ENCODE measurements around the gene CCDC28B. TPM values are rescaled to one million over a fixed set of nuclear protein-coding genes. Genes with fewer than 3 reads are reported as not detected.

CCDC28B gene
- polyA plus RNA-seq, 1 of the 3 experiments (the other 2 are of a cell fraction), result 26.3 TPM

DNA sequence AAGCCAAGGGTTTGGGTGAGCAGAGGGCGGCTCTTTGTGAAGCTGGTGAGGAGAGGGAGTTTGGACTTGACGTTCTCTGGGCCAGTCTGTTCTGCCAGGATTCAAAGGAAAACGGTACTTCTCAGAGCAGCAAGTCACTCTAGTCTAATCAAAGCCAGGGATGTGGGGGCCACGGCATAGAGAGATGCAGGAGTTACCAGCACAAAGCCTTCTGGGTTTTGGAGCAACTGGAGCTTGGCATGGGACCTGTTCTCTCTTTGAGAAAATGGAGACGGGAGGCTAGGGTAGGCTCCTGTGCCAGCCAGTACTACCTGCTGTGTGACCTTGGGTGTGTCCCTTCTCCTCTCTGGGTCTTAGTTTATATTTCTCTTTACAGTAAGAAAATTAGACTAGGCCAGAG lies 18.8 kb upstream of the CCDC28B start (continued):
- TF ChIP-seq, protein P1, sequence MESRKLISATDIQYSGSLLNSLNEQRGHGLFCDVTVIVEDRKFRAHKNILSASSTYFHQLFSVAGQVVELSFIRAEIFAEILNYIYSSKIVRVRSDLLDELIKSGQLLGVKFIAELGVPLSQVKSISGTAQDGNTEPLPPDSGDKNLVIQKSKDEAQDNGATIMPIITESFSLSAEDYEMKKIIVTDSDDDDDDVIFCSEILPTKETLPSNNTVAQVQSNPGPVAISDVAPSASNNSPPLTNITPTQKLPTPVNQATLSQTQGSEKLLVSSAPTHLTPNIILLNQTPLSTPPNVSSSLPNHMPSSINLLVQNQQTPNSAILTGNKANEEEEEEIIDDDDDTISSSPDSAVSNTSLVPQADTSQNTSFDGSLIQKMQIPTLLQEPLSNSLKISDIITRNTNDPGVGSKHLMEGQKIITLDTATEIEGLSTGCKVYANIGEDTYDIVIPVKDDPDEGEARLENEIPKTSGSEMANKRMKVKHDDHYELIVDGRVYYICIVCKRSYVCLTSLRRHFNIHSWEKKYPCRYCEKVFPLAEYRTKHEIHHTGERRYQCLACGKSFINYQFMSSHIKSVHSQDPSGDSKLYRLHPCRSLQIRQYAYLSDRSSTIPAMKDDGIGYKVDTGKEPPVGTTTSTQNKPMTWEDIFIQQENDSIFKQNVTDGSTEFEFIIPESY (IDR thresholded peaks at IDR 0.05; ENCODE audit: borderline replicate concordance, low read depth), result no peak
- TF ChIP-seq, protein P2, sequence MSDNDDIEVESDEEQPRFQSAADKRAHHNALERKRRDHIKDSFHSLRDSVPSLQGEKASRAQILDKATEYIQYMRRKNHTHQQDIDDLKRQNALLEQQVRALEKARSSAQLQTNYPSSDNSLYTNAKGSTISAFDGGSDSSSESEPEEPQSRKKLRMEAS (IDR thresholded peaks at IDR 0.05; ENCODE audit: low read depth), result no peak
- TF ChIP-seq GATA2 (CRISPR knock-in tag; IDR thresholded peaks at IDR 0.05) (no peak), RCOR1 (IDR thresholded peaks at IDR 0.05; ENCODE audit: low read length) (no peak), GABPA (IDR thresholded peaks at IDR 0.05; ENCODE audit: low read depth) (no peak), RXRA (IDR thresholded peaks at IDR 0.05; ENCODE audit: borderline replicate concordance, low read depth) (no peak)
- TF ChIP-seq, protein P3, sequence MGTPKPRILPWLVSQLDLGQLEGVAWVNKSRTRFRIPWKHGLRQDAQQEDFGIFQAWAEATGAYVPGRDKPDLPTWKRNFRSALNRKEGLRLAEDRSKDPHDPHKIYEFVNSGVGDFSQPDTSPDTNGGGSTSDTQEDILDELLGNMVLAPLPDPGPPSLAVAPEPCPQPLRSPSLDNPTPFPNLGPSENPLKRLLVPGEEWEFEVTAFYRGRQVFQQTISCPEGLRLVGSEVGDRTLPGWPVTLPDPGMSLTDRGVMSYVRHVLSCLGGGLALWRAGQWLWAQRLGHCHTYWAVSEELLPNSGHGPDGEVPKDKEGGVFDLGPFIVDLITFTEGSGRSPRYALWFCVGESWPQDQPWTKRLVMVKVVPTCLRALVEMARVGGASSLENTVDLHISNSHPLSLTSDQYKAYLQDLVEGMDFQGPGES (IDR thresholded peaks at IDR 0.05; ENCODE audit: low read depth, low read length), result no peak

DNA sequence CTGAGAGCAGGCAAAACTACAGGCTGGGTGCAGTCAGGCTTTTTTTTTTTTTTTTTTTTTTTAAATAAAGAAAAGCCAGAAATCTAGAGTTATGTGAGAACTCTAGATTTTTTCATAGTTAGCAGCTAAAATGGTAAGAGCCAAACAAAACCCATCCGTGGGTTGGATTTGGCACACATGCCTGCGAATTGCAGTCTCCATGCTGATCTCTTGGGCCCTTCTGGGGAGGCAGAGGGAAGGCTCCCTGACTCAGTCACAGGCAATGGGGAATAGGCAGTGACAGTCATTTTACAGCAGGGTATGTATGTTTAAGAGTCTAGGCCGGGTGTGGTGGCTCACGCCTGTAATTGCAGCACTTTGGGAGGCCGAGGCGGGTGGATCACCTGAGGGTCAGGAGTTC lies 18.3 kb upstream of the CCDC28B start:
- no peak for TF ChIP-seq MXI1 (IDR thresholded peaks at IDR 0.05; ENCODE audit: low read depth, low read length)
- TF ChIP-seq GATA2 (CRISPR knock-in tag; IDR thresholded peaks at IDR 0.05), result no peak
- TF ChIP-seq POLR2AphosphoS5 (IDR thresholded peaks at IDR 0.05; ENCODE audit: low read depth, low read length), result no peak
- TF ChIP-seq, protein P4, sequence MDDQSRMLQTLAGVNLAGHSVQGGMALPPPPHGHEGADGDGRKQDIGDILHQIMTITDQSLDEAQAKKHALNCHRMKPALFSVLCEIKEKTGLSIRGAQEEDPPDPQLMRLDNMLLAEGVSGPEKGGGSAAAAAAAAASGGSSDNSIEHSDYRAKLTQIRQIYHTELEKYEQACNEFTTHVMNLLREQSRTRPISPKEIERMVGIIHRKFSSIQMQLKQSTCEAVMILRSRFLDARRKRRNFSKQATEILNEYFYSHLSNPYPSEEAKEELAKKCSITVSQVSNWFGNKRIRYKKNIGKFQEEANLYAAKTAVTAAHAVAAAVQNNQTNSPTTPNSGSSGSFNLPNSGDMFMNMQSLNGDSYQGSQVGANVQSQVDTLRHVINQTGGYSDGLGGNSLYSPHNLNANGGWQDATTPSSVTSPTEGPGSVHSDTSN (IDR thresholded peaks at IDR 0.05), result no peak
- TF ChIP-seq, protein P1 (IDR thresholded peaks at IDR 0.05; ENCODE audit: borderline replicate concordance, low read depth), result no peak
- TF ChIP-seq, protein P5, sequence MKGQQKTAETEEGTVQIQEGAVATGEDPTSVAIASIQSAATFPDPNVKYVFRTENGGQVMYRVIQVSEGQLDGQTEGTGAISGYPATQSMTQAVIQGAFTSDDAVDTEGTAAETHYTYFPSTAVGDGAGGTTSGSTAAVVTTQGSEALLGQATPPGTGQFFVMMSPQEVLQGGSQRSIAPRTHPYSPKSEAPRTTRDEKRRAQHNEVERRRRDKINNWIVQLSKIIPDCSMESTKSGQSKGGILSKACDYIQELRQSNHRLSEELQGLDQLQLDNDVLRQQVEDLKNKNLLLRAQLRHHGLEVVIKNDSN (IDR thresholded peaks at IDR 0.05; ENCODE audit: borderline replicate concordance, low read depth), result no peak
- no peak for TF ChIP-seq TCF12 (IDR thresholded peaks at IDR 0.05)
- no peak for TF ChIP-seq TAF1 (IDR thresholded peaks at IDR 0.05; ENCODE audit: borderline replicate concordance, low read depth, low read length)
- Histone ChIP-seq H3K9me3 (no peaks in the 10 kb centered on the region), H3K4me3 (ENCODE audit: low read depth in 2 of 2, low read length in 1 of 2) (no peak overlapping the region), H3K27ac (ENCODE audit: low read depth in 2 of 2, low read length in 1 of 2) (no peak overlapping the region), H3K36me3 (replicated peaks in 1 of 2; ENCODE audit: control insufficient read depth in 1 of 2, insufficient read depth in 2 of 2, low read length in 1 of 2) (peaks cover 26 to 42% of the 10 kb centered on the region in 2 experiments), H3K4me2 (peak overlapping the region; percentile 97), H3K9me2 (no peaks in the 10 kb centered on the region), H3K79me2 (ENCODE audit: insufficient read depth) (peaks cover 69% of the 10 kb centered on the region), H3K9ac (no peak overlapping the region), H3F3A (replicated peaks; ENCODE audit: insufficient read depth) (peaks cover 24% of the 10 kb centered on the region), H3K27me3 (ENCODE audit: insufficient read depth) (no peaks in the 10 kb centered on the region), H3K4me1 (ENCODE audit: control insufficient read depth in 1 of 2, insufficient read depth in 2 of 2, low read depth in 1 of 2, low read length in 1 of 2) (peaks cover 18 to 25% of the 10 kb centered on the region in 2 experiments; a peak in 3 of 4 replicates), H4K20me1 (ENCODE audit: insufficient read depth) (peaks cover 27% of the 10 kb centered on the region), H2AFZ (ENCODE audit: low read depth) (no peak overlapping the region)
- ChIA-PET POLR2A (interaction anchor here (3.4 kb wide), 1 partner anchor 14 kb away, joined by 19 read pairs; no protein-coding TSS in a partner anchor), CTCF (interaction anchor here (2.3 kb wide), 1 partner anchor 66 kb away, joined by 6 read pairs; no protein-coding TSS in a partner anchor)
- no peak for DNase-seq
- WGBS (ENCODE audit: low lambda C conversion rate), result 96% methylated on average over 6 of the region's 6 CpGs

Data from SK-N-SH (cell line).